Measurements from ENCODE around the gene KRT3.

KRT3 gene

DNA sequence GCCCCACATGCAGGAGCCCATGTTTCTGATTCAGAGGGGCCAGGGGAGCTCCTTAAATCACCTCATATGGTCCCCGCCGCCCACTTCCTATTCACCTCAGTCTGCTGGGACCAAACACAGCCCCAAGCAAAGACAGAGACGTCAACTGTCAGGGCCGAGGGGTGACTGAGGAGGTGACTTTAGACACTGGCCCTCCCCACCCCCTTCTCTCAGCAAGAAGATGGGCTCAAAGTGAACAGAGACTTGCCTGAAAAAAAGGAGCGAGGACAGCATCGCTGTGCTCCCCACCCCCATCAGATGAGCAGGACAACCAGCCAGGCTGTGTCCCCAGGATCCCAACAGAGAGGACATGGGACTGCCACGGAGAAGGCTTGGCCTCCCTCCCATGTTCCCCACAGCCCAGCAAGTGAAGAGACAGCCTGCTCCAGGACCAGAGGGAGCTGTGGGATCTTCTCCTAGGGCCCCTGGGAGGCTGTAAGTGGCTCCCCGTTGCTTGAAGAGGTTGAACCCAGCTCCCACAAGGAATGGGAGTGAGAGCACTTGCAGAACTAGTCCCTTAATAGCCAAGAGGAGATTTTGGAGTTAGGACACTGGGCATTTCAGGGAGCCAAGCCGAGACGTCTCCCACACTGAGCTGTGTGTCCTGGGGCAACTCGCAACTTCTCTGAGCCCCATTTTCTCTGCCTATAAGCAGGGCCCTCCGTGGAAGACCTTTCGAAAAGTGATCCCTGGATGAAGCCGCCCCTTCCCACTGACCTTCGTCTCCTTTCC, 39.5 kb upstream of the KRT3 start:
- peaks cover 0 to 2% of the 10 kb centered on the region in 2 experiments for H3K36me3 ChIP-seq (ENCODE audit: control insufficient read depth in 1 of 2, insufficient read depth in 2 of 2, low read depth in 1 of 2, low read length in 2 of 2)
- no peak overlapping the region for H3K4me2 ChIP-seq (ENCODE audit: low read length, poor library complexity, severe bottlenecking)
- H4K8ac ChIP-seq (ENCODE audit: low read length) = peak overlapping the region; percentile 33
- no peak for DNase-seq
- no peaks in the 10 kb centered on the region for H3K9me3 ChIP-seq (ENCODE audit: control insufficient read depth, low read length)
- H3K27me3 ChIP-seq (ENCODE audit: control insufficient read depth in 1 of 2, insufficient read depth in 1 of 2, low read length in 2 of 2) = peaks cover 0 to 35% of the 10 kb centered on the region in 2 experiments
- H3K9ac ChIP-seq (ENCODE audit: low read length) = no peak overlapping the region
- H3K4ac ChIP-seq (ENCODE audit: low read depth in 1 of 2, low read length in 2 of 2) = peak overlapping the region in 1 of 2 experiments; percentile 76
- peak overlapping the region in 1 of 2 experiments; percentile 30 for H2BK12ac ChIP-seq (ENCODE audit: low read length in 2 of 2)
- H3K18ac ChIP-seq (ENCODE audit: low read depth in 1 of 2, low read length in 2 of 2) = no peak overlapping the region
- no peak overlapping the region for H3K27ac ChIP-seq (ENCODE audit: low read length, poor library complexity, severe bottlenecking)
- H2AFZ ChIP-seq (ENCODE audit: low read depth, low read length) = no peak overlapping the region
- H2BK5ac ChIP-seq (ENCODE audit: low read depth, low read length, poor library complexity, severe bottlenecking) = no peak overlapping the region
- no peaks in the 10 kb centered on the region for H3K79me1 ChIP-seq (replicated peaks; ENCODE audit: low read length, poor library complexity, severe bottlenecking)
- H3K4me3 ChIP-seq (ENCODE audit: insufficient read depth in 1 of 2, low read depth in 1 of 2, low read length in 2 of 2) = no peak overlapping the region
- WGBS = 87% methylated on average over 11 of the region's 15 CpGs
- peak overlapping the region; percentile 2 for H4K91ac ChIP-seq (ENCODE audit: low read length)
- H2AK5ac ChIP-seq (ENCODE audit: low read length, severe bottlenecking) = no peak overlapping the region
- no peak overlapping the region for H2BK120ac ChIP-seq (ENCODE audit: low read depth, low read length)
- H3K14ac ChIP-seq (ENCODE audit: low read length in 2 of 2) = no peak overlapping the region
- no peak overlapping the region for H2BK15ac ChIP-seq (ENCODE audit: low read depth, poor library complexity, severe bottlenecking)
- peaks cover 28% of the 10 kb centered on the region for H3K4me1 ChIP-seq (ENCODE audit: control insufficient read depth, insufficient read depth, low read depth, low read length)
- no peak overlapping the region for H3K23ac ChIP-seq (ENCODE audit: low read length in 2 of 2)

DNA sequence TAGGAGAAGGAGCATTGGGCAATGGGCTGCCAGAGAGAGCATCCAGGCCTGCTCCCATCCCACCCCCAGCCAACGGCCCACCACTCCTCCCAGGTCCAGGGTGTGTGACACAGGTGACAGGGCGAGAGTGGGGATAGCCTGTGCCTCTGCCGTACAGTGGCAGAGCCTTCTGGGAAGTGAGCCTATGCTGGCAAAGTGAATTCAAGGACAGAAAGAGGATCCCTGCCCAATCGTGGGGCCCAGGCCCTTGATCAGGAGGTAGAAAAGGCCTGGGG, 38.7 kb upstream of the KRT3 start:
- no peak overlapping the region for H4K91ac ChIP-seq (ENCODE audit: low read length)
- H2BK15ac ChIP-seq (ENCODE audit: low read depth, poor library complexity, severe bottlenecking) = no peak overlapping the region
- H3K4me2 ChIP-seq (ENCODE audit: low read length, poor library complexity, severe bottlenecking) = no peak overlapping the region
- no peak overlapping the region for H2AK5ac ChIP-seq (ENCODE audit: low read length, severe bottlenecking)
- 90% methylated on average over 3 of the region's 4 CpGs for WGBS
- no peak overlapping the region for H3K18ac ChIP-seq (ENCODE audit: low read depth in 1 of 2, low read length in 2 of 2)
- no peaks in the 10 kb centered on the region for H3K79me1 ChIP-seq (replicated peaks; ENCODE audit: low read length, poor library complexity, severe bottlenecking)
- H3K14ac ChIP-seq (ENCODE audit: low read length in 2 of 2) = no peak overlapping the region
- H3K9ac ChIP-seq (ENCODE audit: low read length) = no peak overlapping the region
- H2BK120ac ChIP-seq (ENCODE audit: low read depth, low read length) = no peak overlapping the region
- H3K9me3 ChIP-seq (ENCODE audit: control insufficient read depth, low read length) = no peaks in the 10 kb centered on the region
- peak overlapping the region in 1 of 2 experiments; percentile 18 for H2BK12ac ChIP-seq (ENCODE audit: low read length in 2 of 2)
- H2BK5ac ChIP-seq (ENCODE audit: low read depth, low read length, poor library complexity, severe bottlenecking) = no peak overlapping the region
- H3K4me1 ChIP-seq (ENCODE audit: control insufficient read depth, insufficient read depth, low read depth, low read length) = peaks cover 28% of the 10 kb centered on the region
- no peak overlapping the region for H4K8ac ChIP-seq (ENCODE audit: low read length)
- H3K4me3 ChIP-seq (ENCODE audit: insufficient read depth in 1 of 2, low read depth in 1 of 2, low read length in 2 of 2) = no peak overlapping the region
- H3K27me3 ChIP-seq (ENCODE audit: control insufficient read depth in 1 of 2, insufficient read depth in 1 of 2, low read length in 2 of 2) = peaks cover 0 to 29% of the 10 kb centered on the region in 2 experiments
- no peak for DNase-seq
- H3K4ac ChIP-seq (ENCODE audit: low read depth in 1 of 2, low read length in 2 of 2) = no peak overlapping the region
- no peak overlapping the region for H3K23ac ChIP-seq (ENCODE audit: low read length in 2 of 2)
- no peak overlapping the region for H3K27ac ChIP-seq (ENCODE audit: low read length, poor library complexity, severe bottlenecking)
- H3K36me3 ChIP-seq (ENCODE audit: control insufficient read depth in 1 of 2, insufficient read depth in 2 of 2, low read depth in 1 of 2, low read length in 2 of 2) = peaks cover 0 to 2% of the 10 kb centered on the region in 2 experiments
- no peak overlapping the region for H2AFZ ChIP-seq (ENCODE audit: low read depth, low read length)

GRCh38 chr12:52833922-52834726, 38.2 kb upstream of the KRT3 start, which contains the start of gene KRT79:
Gene KRT79 (minus strand): TSS chr12:52834311. CDS start chr12:52834260, 51 bp downstream.
- Histone ChIP-seq H4K8ac (ENCODE audit: low read length) (no peak within 1 kb of the TSS), H3K14ac (ENCODE audit: low read length in 2 of 2) (no peak within 1 kb of the TSS), H3K4me2 (ENCODE audit: low read length, poor library complexity, severe bottlenecking) (no peak within 1 kb of the TSS), H2AFZ (ENCODE audit: low read depth, low read length) (no peak within 1 kb of the TSS), H2BK5ac (ENCODE audit: low read depth, low read length, poor library complexity, severe bottlenecking) (no peak within 1 kb of the TSS), H3K79me1 (replicated peaks; ENCODE audit: low read length, poor library complexity, severe bottlenecking) (no peaks in the 10 kb centered on the region), H3K9ac (ENCODE audit: low read length) (no peak within 1 kb of the TSS), H2AK5ac (ENCODE audit: low read length, severe bottlenecking) (no peak within 1 kb of the TSS), H2BK12ac (ENCODE audit: low read length in 2 of 2) (peak within 1 kb of the TSS in 1 of 2 experiments; percentile 18), H3K27ac (ENCODE audit: low read length, poor library complexity, severe bottlenecking) (no peak within 1 kb of the TSS), H2BK120ac (ENCODE audit: low read depth, low read length) (no peak within 1 kb of the TSS), H3K23ac (ENCODE audit: low read length in 2 of 2) (no peak within 1 kb of the TSS), H2BK15ac (ENCODE audit: low read depth, poor library complexity, severe bottlenecking) (no peak within 1 kb of the TSS), H3K9me3 (ENCODE audit: control insufficient read depth, low read length) (no peaks in the 10 kb centered on the region), H3K4ac (ENCODE audit: low read depth in 1 of 2, low read length in 2 of 2) (no peak within 1 kb of the TSS), H3K4me3 (ENCODE audit: insufficient read depth in 1 of 2, low read depth in 1 of 2, low read length in 2 of 2) (no peak within 1 kb of the TSS), H3K36me3 (ENCODE audit: control insufficient read depth in 1 of 2, insufficient read depth in 2 of 2, low read depth in 1 of 2, low read length in 2 of 2) (no peaks in the 10 kb centered on the region), H3K27me3 (ENCODE audit: control insufficient read depth in 1 of 2, insufficient read depth in 1 of 2, low read length in 2 of 2) (peaks cover 0 to 24% of the 10 kb centered on the region in 2 experiments), H3K18ac (ENCODE audit: low read depth in 1 of 2, low read length in 2 of 2) (no peak within 1 kb of the TSS), H3K4me1 (ENCODE audit: control insufficient read depth, insufficient read depth, low read depth, low read length) (peaks cover 28% of the 10 kb centered on the region), H4K91ac (ENCODE audit: low read length) (no peak within 1 kb of the TSS)
- no peak for DNase-seq
- 90% methylated on average over 17 of the region's 22 CpGs for whole genome bisulfite sequencing
